Measurements from ENCODE around the gene PTH1R.

GRCh38 chr3:46899151-46900006 is 21.9 kb downstream of the PTH1R start:
- TF ChIP-seq, protein P1, sequence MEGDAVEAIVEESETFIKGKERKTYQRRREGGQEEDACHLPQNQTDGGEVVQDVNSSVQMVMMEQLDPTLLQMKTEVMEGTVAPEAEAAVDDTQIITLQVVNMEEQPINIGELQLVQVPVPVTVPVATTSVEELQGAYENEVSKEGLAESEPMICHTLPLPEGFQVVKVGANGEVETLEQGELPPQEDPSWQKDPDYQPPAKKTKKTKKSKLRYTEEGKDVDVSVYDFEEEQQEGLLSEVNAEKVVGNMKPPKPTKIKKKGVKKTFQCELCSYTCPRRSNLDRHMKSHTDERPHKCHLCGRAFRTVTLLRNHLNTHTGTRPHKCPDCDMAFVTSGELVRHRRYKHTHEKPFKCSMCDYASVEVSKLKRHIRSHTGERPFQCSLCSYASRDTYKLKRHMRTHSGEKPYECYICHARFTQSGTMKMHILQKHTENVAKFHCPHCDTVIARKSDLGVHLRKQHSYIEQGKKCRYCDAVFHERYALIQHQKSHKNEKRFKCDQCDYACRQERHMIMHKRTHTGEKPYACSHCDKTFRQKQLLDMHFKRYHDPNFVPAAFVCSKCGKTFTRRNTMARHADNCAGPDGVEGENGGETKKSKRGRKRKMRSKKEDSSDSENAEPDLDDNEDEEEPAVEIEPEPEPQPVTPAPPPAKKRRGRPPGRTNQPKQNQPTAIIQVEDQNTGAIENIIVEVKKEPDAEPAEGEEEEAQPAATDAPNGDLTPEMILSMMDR (IDR thresholded peaks at IDR 0.05): no peak
- TF ChIP-seq EP300 (IDR thresholded peaks at IDR 0.05) (no peak), POLR2AphosphoS5 (IDR thresholded peaks at IDR 0.05) (no peak), POLR2A (IDR thresholded peaks at IDR 0.05) (no peak)

All from gastroesophageal sphincter (tissue), 3 donors.